ENCODE results near the gene OLR1. TPM values are rescaled to one million over a fixed set of nuclear protein-coding genes. Genes with fewer than 3 reads are reported as not detected.

OLR1 gene
- total RNA-seq, 4 donors from 2014 or later, result 0.33 to 2.4 (median 0.87) TPM

DNA sequence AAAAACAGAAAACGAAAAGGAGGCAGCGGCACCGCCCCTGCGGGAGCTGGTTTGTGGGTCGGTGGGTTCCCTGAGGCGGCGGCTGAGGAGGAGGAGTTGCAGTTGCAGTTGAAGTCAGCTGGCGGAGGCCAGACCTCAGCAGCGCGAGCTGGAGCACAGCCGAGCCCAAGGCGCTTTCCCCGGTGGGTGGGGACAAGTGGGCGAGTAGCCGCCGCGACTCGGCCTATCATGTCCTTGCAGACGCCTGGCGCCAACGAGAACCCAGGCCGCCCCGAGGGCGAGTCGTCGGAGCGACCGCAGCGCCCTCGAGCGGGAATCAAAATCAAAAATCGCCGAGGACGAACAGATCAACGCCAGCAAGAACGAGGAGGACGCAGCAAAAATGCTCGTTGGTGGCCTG is 60.5 kb downstream of the OLR1 start:
- no peaks in the 10 kb centered on the region for H3K9me3 ChIP-seq
- DNase-seq, result no peak
- WGBS, 2 donors, result 89 to 90% methylated on average over 38 of the region's 38 CpGs
- TF ChIP-seq, protein P1, sequence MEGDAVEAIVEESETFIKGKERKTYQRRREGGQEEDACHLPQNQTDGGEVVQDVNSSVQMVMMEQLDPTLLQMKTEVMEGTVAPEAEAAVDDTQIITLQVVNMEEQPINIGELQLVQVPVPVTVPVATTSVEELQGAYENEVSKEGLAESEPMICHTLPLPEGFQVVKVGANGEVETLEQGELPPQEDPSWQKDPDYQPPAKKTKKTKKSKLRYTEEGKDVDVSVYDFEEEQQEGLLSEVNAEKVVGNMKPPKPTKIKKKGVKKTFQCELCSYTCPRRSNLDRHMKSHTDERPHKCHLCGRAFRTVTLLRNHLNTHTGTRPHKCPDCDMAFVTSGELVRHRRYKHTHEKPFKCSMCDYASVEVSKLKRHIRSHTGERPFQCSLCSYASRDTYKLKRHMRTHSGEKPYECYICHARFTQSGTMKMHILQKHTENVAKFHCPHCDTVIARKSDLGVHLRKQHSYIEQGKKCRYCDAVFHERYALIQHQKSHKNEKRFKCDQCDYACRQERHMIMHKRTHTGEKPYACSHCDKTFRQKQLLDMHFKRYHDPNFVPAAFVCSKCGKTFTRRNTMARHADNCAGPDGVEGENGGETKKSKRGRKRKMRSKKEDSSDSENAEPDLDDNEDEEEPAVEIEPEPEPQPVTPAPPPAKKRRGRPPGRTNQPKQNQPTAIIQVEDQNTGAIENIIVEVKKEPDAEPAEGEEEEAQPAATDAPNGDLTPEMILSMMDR (IDR thresholded peaks at IDR 0.05), result no peak
- no peak for TF ChIP-seq POLR2A (IDR thresholded peaks at IDR 0.05)
- no peak overlapping the region for H3K27ac ChIP-seq
- no peaks in the 10 kb centered on the region for H3K36me3 ChIP-seq
- intact Hi-C loops (cut with DNase I), result no loop called here
- no peaks in the 10 kb centered on the region for H3K4me1 ChIP-seq
- H3K4me3 ChIP-seq (replicated peaks in 1 of 3), result no peak overlapping the region
- no peaks in the 10 kb centered on the region for H3K27me3 ChIP-seq

DNA sequence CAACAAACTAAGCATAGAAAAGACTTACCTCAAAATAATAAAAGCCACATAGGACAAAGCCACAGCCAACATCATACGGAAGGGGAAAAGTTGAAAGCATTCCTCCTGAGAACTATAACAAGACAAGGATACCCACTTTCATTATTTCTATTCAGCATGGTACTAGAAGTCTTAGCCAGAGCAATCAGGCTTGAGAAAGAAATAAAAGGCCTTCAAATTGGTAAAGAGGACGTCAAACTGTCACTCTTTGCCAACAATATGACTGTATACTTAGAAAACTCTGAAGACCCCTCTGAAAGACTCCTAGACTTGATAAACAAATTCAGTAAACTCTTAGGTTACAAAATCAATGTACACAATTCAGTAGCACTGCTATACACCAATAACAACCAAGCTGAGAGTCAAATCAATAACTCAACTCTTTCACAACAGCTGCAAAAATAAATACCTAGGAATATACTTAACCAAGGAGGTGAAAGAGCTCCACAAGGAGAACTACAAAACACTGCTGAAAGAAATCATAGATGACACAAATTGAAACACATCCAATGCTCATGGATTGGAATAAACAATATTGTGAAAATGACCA is 61.6 kb downstream of the OLR1 start:
- no peak for DNase-seq
- intact Hi-C loops (cut with DNase I), result no loop called here
- H3K27me3 ChIP-seq, result no peaks in the 10 kb centered on the region
- H3K4me1 ChIP-seq, result no peaks in the 10 kb centered on the region
- TF ChIP-seq POLR2A (IDR thresholded peaks at IDR 0.05), result no peak
- TF ChIP-seq, protein P1 (IDR thresholded peaks at IDR 0.05), result no peak
- H3K36me3 ChIP-seq, result no peaks in the 10 kb centered on the region
- no peak overlapping the region for H3K27ac ChIP-seq
- H3K9me3 ChIP-seq, result no peaks in the 10 kb centered on the region
- WGBS, 2 donors, result 88 to 91% methylated on average over 2 of the region's 2 CpGs
- no peak overlapping the region for H3K4me3 ChIP-seq (replicated peaks in 1 of 3)

Other genes with a start within 250 kb of the OLR1 start
- not detected for gene CLEC2A, start 239.8 kb downstream of the OLR1 start, total RNA-seq
- under 1 TPM in 1 of 4 donors, not detected in 3; 0.22 TPM for gene CLEC12A, start 200.7 kb downstream of the OLR1 start, total RNA-seq
- not detected for gene CLEC1B, start 173.0 kb downstream of the OLR1 start, total RNA-seq
- under 1 TPM in 1 of 4 donors, not detected in 3; 0.54 TPM for gene CLEC12B, start 161.5 kb downstream of the OLR1 start, total RNA-seq
- not detected for gene CLEC9A, start 141.4 kb downstream of the OLR1 start, total RNA-seq
- 1 to 10 TPM; 2.5 to 9.7 (median 5.2) TPM for gene CLEC1A, start 73.1 kb downstream of the OLR1 start, total RNA-seq
- 1 to 10 TPM; 2.7 to 9.4 (median 5.2) TPM for gene CLEC7A, start 41.9 kb downstream of the OLR1 start, total RNA-seq
- not detected for gene TMEM52B, start 6.9 kb upstream of the OLR1 start, total RNA-seq
- gene GABARAPL1, start 40.7 kb upstream of the OLR1 start, total RNA-seq, result 100 to 1,000 TPM; 115 to 216 (median 148) TPM
- gene KLRD1, start 135.7 kb upstream of the OLR1 start, total RNA-seq, result 1 to 10 TPM; 1.1 to 3.8 (median 2.5) TPM
- 1 to 10 TPM; 1.1 to 6.4 (median 3.8) TPM for gene KLRK1, start 217.9 kb upstream of the OLR1 start, total RNA-seq
- gene KLRC4, start 237.6 kb upstream of the OLR1 start, total RNA-seq, result 1 to 10 TPM in 1 of 4 donors, not detected in 3; 2.4 TPM
- gene KLRC3, start 248.5 kb upstream of the OLR1 start, total RNA-seq, result not detected